Tibial nerve (tissue), 4 donors: Measurements from ENCODE around the gene SMAD6. TPM values are rescaled to one million over a fixed set of nuclear protein-coding genes. Genes with fewer than 3 reads are reported as not detected.
A peak's percentile ranks its signal among the peaks of the same experiment; 100 is the strongest.

Experiments
- DNase-seq, 2 donors: peaks; one replicate each; pipeline ENCODE4 v3.0.0-alpha.2; 2019; ENCODE audit warnings: low spot score in 2 of 2
- H3K27ac ChIP-seq, 4 donors: fragments of 200-600 bp; sonication (generic) in 3 of 4; one replicate each; pipeline ENCODE4 v1.5.1; 2017 to 2019; ENCODE audit warnings: mild to moderate bottlenecking in 1 of 4
- H3K27me3 ChIP-seq, 2 donors: fragments of 200-600 bp; sonication (generic) in 1 of 2; one replicate each; pipeline versions ENCODE4 v1.5.1 to v1.6.0; 2017 to 2019
- H3K36me3 ChIP-seq, 3 donors: fragments of 200-600 bp; sonication (generic); one replicate each; pipeline ENCODE4 v1.5.1; 2018 to 2019
- H3K4me1 ChIP-seq, 4 donors: fragments of 200-600 bp; sonication (generic) in 3 of 4; one replicate each; pipeline ENCODE4 v1.5.1; 2017 to 2019
- H3K4me3 ChIP-seq, 4 donors: fragments of 200-600 bp; sonication (generic) in 3 of 4; one replicate each; pipeline ENCODE4 v1.5.1; 2017 to 2019; ENCODE audit warnings: mild to moderate bottlenecking in 1 of 4, moderate library complexity in 1 of 4
- H3K9me3 ChIP-seq, 4 donors: fragments of 200-600 bp; sonication (generic) in 3 of 4; one replicate each; pipeline ENCODE4 v1.5.1; 2017 to 2019
- EP300 ChIP-seq, 2 donors: sonication (generic); formaldehyde crosslinking; IDR thresholded peaks; one replicate each; pipeline ENCODE4 v1.6.1; 2017; ENCODE audit warnings: antibody characterized with exemption in 2 of 2, mild to moderate bottlenecking in 1 of 2
- POLR2A ChIP-seq, 2 donors: fragments of 450-650 bp; IDR thresholded peaks; one replicate each; pipeline ENCODE4 v1.6.1; 2017; ENCODE audit warnings: antibody characterized with exemption in 2 of 2, mild to moderate bottlenecking in 2 of 2, moderate library complexity in 2 of 2
- WGBS, 2 donors: methylation state at CpG; one replicate each; pipeline ENCODE4 v1.1.5; 2018; 5-methylcytosine and 5-hydroxymethylcytosine counted together
- total RNA-seq, 4 donors: library from RNA; depleted of rRNA; stranded (reverse); fragments of >200 nt; gene quantifications; one replicate each; pipeline ENCODE4 v1.1.0, GENCODE V29; 2016
- TF ChIP-seq, protein P1 (sequence below), 5 experiments: fragments of 200-600 bp in 3 of 5; fragments of 450-650 bp in 2 of 5; sonication (generic) in 3 of 5; IDR thresholded peaks; one replicate each; pipeline ENCODE4 v1.5.1; 2016 to 2019; ENCODE audit warnings: antibody characterized with exemption in 5 of 5, mild to moderate bottlenecking in 3 of 5, moderate library complexity in 2 of 5

Gene SMAD6
- total RNA-seq, 4 donors from 2014 or later, result 41.9 to 57.2 (median 48.6) TPM

DNA sequence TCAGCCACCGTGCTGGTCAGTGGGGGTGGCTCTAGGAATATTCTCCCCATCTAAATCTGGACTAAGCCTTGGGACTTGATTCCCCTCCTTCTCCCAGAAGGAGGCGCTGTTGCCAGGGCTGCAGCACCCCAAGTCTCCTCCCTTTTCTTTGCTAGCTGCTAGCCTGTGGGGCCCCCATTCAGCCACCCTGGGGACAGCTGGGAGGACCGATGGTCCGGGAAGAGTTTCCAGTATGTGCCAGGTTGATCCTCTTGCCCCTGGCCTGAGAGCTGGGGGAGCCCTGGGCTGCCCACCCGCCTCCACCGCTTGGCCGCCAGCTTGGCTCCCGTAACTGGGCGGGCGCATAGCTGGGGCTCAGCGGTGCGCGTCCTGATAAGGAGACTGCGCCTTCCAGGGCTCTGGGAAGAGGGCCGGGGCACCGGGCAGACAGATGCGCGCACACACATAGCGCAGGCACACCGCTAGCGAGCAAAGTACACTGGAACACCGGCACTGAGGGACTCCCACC is 4.2 kb downstream of the SMAD6 start:
- Histone ChIP-seq H3K4me1 (peaks cover 0 to 64% (median 22%) of the 10 kb centered on the region in 4 donors), H3K27ac (peak overlapping the region in 3 of 4 donors; percentile 32 to 69 (median 51)), H3K36me3 (peaks cover 0 to 5% (median 0%) of the 10 kb centered on the region in 3 donors), H3K4me3 (peak overlapping the region in 1 of 4 donors; percentile 84), H3K9me3 (no peaks in the 10 kb centered on the region), H3K27me3 (no peaks in the 10 kb centered on the region)
- no peak for DNase-seq
- TF ChIP-seq EP300 (IDR thresholded peaks at IDR 0.05) (no peak), POLR2A (IDR thresholded peaks at IDR 0.05) (no peak)
- TF ChIP-seq, protein P1, sequence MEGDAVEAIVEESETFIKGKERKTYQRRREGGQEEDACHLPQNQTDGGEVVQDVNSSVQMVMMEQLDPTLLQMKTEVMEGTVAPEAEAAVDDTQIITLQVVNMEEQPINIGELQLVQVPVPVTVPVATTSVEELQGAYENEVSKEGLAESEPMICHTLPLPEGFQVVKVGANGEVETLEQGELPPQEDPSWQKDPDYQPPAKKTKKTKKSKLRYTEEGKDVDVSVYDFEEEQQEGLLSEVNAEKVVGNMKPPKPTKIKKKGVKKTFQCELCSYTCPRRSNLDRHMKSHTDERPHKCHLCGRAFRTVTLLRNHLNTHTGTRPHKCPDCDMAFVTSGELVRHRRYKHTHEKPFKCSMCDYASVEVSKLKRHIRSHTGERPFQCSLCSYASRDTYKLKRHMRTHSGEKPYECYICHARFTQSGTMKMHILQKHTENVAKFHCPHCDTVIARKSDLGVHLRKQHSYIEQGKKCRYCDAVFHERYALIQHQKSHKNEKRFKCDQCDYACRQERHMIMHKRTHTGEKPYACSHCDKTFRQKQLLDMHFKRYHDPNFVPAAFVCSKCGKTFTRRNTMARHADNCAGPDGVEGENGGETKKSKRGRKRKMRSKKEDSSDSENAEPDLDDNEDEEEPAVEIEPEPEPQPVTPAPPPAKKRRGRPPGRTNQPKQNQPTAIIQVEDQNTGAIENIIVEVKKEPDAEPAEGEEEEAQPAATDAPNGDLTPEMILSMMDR (IDR thresholded peaks at IDR 0.05), result no peak
- 80 to 86% methylated on average over 16 to 22 of the region's 22 CpGs for WGBS, 2 donors

DNA sequence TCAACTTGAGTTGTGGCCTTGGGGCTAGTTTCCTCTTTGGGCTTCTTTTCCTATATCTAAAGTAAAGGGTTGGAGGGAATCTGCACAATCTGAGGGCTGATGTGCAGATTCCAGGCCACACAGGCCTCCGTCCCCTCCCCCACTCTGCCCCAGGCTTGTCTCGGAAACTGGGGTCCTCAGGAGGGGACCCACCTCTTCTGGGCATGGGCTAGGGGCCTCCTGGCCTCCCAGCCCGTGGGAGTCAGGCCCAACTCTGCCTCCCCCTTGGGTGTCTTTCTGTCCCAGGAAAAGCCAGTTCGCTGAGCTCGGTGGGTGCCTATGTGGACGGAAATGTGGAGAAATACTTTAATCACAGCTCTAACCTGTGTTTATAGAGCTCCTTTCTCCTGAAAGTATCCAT is 4.8 kb downstream of the SMAD6 start:
- no peaks in the 10 kb centered on the region for H3K9me3 ChIP-seq
- H3K4me1 ChIP-seq, result peaks cover 0 to 64% (median 22%) of the 10 kb centered on the region in 4 donors
- no peak for DNase-seq
- H3K4me3 ChIP-seq, result peak overlapping the region in 1 of 4 donors; percentile 84
- H3K27me3 ChIP-seq, result no peaks in the 10 kb centered on the region
- TF ChIP-seq EP300 (IDR thresholded peaks at IDR 0.05) (no peak), POLR2A (IDR thresholded peaks at IDR 0.05) (no peak)
- TF ChIP-seq, protein P1 (IDR thresholded peaks at IDR 0.05), result no peak
- peaks cover 0 to 5% (median 0%) of the 10 kb centered on the region in 3 donors for H3K36me3 ChIP-seq
- peak overlapping the region in 3 of 4 donors; percentile 32 to 69 (median 51) for H3K27ac ChIP-seq
- WGBS, 2 donors, result 62 to 79% methylated on average over 6 of the region's 6 CpGs

- TF ChIP-seq EP300 (IDR thresholded peaks at IDR 0.05) (peak in 1 of 2 donors; percentile 17), POLR2A (IDR thresholded peaks at IDR 0.05) (no peak)
- TF ChIP-seq, protein P1 (IDR thresholded peaks at IDR 0.05), result peak in 1 of 5 experiments; percentile 11
- Histone ChIP-seq H3K4me1 (peaks cover 0 to 64% (median 21%) of the 10 kb centered on the region in 4 donors), H3K36me3 (peaks cover 0 to 5% (median 0%) of the 10 kb centered on the region in 3 donors), H3K27ac (peak overlapping the region in 3 of 4 donors; percentile 32 to 69 (median 51)), H3K9me3 (no peaks in the 10 kb centered on the region), H3K27me3 (no peaks in the 10 kb centered on the region), H3K4me3 (peak overlapping the region in 1 of 4 donors; percentile 84)
- WGBS, 2 donors, result 29 to 39% methylated on average over 16 of the region's 16 CpGs
- DNase-seq, result no peak
These were observed 5.5 kb downstream of the SMAD6 start for GRCh38 chr15:66707310-66708082.

DNA sequence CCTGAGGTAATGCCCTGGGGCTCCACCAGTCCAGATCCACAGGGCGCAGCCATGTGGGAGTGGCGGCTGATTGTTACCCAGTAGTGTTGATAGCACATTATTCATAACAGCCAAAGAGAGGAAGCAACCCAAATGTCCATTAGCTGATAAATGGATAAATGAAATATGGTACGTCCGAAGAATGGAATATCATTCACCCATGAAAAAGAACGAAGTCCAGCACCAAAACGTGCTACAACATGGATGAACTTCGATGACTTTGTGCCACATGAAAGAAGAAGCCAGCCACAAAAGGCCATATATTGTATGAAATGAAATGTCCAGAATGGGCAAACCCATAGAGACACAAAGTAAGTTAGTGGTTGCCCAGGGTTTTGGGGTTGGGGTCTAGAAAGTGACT is 6.4 kb downstream of the SMAD6 start:
- Histone ChIP-seq H3K36me3 (peaks cover 0 to 10% (median 0%) of the 10 kb centered on the region in 3 donors), H3K4me3 (no peak overlapping the region), H3K27ac (no peak overlapping the region), H3K9me3 (no peaks in the 10 kb centered on the region), H3K4me1 (peaks cover 0 to 63% (median 20%) of the 10 kb centered on the region in 4 donors), H3K27me3 (no peaks in the 10 kb centered on the region)
- no peak for DNase-seq
- no peak for TF ChIP-seq POLR2A (IDR thresholded peaks at IDR 0.05)
- no peak for TF ChIP-seq EP300 (IDR thresholded peaks at IDR 0.05)
- TF ChIP-seq, protein P1 (IDR thresholded peaks at IDR 0.05), result no peak
- WGBS, 2 donors, result 93 to 95% methylated on average over 7 of the region's 7 CpGs

DNA sequence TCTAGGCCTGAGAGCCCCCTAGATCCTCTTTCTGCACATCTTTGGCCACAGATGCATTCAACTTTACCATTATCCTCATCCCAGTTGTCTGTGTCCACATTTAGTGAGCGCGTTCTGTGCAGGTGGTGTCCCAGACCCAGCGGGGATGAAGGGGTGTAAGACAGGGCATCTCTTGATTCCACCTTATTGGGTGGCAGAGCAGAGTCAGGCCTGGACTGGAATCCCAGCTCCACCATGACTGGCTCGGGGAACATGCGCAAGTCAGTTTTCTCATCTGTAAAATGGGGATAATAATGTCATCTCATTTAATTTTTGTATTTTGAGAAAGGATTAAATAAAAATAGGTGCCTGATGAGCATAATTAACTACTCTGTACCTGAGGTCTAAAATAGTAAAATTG is 7.8 kb downstream of the SMAD6 start:
- Histone ChIP-seq H3K4me3 (no peak overlapping the region), H3K27me3 (no peaks in the 10 kb centered on the region), H3K27ac (no peak overlapping the region), H3K36me3 (peaks cover 0 to 10% (median 0%) of the 10 kb centered on the region in 3 donors), H3K9me3 (no peaks in the 10 kb centered on the region), H3K4me1 (peaks cover 0 to 68% (median 29%) of the 10 kb centered on the region in 4 donors)
- no peak for DNase-seq
- WGBS, 2 donors, result 97 to 99% methylated on average over 5 of the region's 5 CpGs
- TF ChIP-seq POLR2A (IDR thresholded peaks at IDR 0.05), result no peak
- TF ChIP-seq, protein P1 (IDR thresholded peaks at IDR 0.05), result no peak
- no peak for TF ChIP-seq EP300 (IDR thresholded peaks at IDR 0.05)
